BE2C (cell line): Measurements from ENCODE around the gene CDC6.
A peak's percentile ranks its signal among the peaks of the same experiment; 100 is the strongest.

Experiments used
- DNase-seq: peaks from one replicate; pipeline ENCODE4 v3.0.0-alpha.2; 2020
- H3K27me3 ChIP-seq: fragments of 250-450 bp; sonication (Bioruptor Pico); 2 replicates; pipeline ENCODE4 v1.5.1; 2020; ENCODE audit warnings: mild to moderate bottlenecking
- H3K36me3 ChIP-seq: fragments of 250-450 bp; sonication (Bioruptor Pico); 2 replicates; pipeline ENCODE4 v1.5.1; 2020; ENCODE audit warnings: mild to moderate bottlenecking
- H3K4me1 ChIP-seq: fragments of 250-450 bp; sonication (Bioruptor Pico); 2 replicates; pipeline ENCODE4 v1.5.1; 2020
- H3K4me3 ChIP-seq: 2 replicates; pipeline ENCODE4 v1.5.1; 2011; ENCODE audit warnings: low read depth, low read length
- H3K9me3 ChIP-seq: fragments of 250-450 bp; sonication (Bioruptor Pico); 2 replicates; pipeline ENCODE4 v1.5.1; 2020
- CTCF ChIP-seq: IDR thresholded peaks from 2 replicates; pipeline ENCODE4 v1.5.1; 2012; ENCODE audit warnings: mild to moderate bottlenecking, low read depth, low read length

CDC6 gene

GRCh38 chr17:40327735-40328385 is 40.2 kb downstream of the CDC6 start:
- no peak for DNase-seq
- Histone ChIP-seq H3K36me3 (peaks cover 28% of the 10 kb centered on the region), H3K27me3 (no peaks in the 10 kb centered on the region), H3K4me3 (no peak overlapping the region), H3K9me3 (no peaks in the 10 kb centered on the region), H3K4me1 (peaks cover 47% of the 10 kb centered on the region)
- no peak for TF ChIP-seq CTCF

GRCh38 chr17:40328386-40328766 is 40.7 kb downstream of the CDC6 start:
- peaks cover 45% of the 10 kb centered on the region for H3K4me1 ChIP-seq
- peaks cover 32% of the 10 kb centered on the region for H3K36me3 ChIP-seq
- H3K4me3 ChIP-seq, result no peak overlapping the region

GRCh38 chr17:40329839-40330794 is 42.4 kb downstream of the CDC6 start:
- no peak for DNase-seq
- peaks cover 55% of the 10 kb centered on the region for H3K4me1 ChIP-seq
- no peaks in the 10 kb centered on the region for H3K27me3 ChIP-seq
- H3K9me3 ChIP-seq, result no peaks in the 10 kb centered on the region
- peaks cover 40% of the 10 kb centered on the region for H3K36me3 ChIP-seq
- no peak overlapping the region for H3K4me3 ChIP-seq
- no peak for TF ChIP-seq CTCF

More at GRCh38 chr17:40328386-40328766, 40.7 kb downstream of the CDC6 start:
- DNase-seq, result no peak
- TF ChIP-seq CTCF, result no peak
- H3K9me3 ChIP-seq, result no peaks in the 10 kb centered on the region
- no peaks in the 10 kb centered on the region for H3K27me3 ChIP-seq

GRCh38 chr17:40330850-40331470 is 43.3 kb downstream of the CDC6 start:
- Histone ChIP-seq H3K4me1 (peaks cover 52% of the 10 kb centered on the region), H3K27me3 (no peaks in the 10 kb centered on the region), H3K9me3 (no peaks in the 10 kb centered on the region), H3K36me3 (peaks cover 40% of the 10 kb centered on the region), H3K4me3 (no peak overlapping the region)
- no peak for DNase-seq
- TF ChIP-seq CTCF, result no peak

GRCh38 chr17:40331743-40332641 is 44.3 kb downstream of the CDC6 start:
- no peak for TF ChIP-seq CTCF
- peak; percentile 83 for DNase-seq
- peak overlapping the region; percentile 16; the same call in 1 of the 2 replicates for H3K4me3 ChIP-seq
- no peaks in the 10 kb centered on the region for H3K9me3 ChIP-seq
- peaks cover 40% of the 10 kb centered on the region for H3K36me3 ChIP-seq
- peaks cover 52% of the 10 kb centered on the region for H3K4me1 ChIP-seq
- H3K27me3 ChIP-seq, result no peaks in the 10 kb centered on the region
